PC-9 (cell line): ENCODE measurements around the gene PER2.

ENCODE experiments used
- EZH2 ChIP-seq: fragments of 200-600 bp; sonication (generic); IDR thresholded peaks from 2 replicates; pipeline ENCODE4 v1.8.0; 2017; ENCODE audit warnings: antibody characterized with exemption, low read depth
- TF ChIP-seq, protein P1 (sequence below): fragments of 200-600 bp; sonication (generic); conservative IDR thresholded peaks from 2 replicates; pipeline ENCODE4 v1.6.1; 2017; ENCODE audit warnings: mixed run types, antibody characterized with exemption, mild to moderate bottlenecking, moderate library complexity

DNA sequence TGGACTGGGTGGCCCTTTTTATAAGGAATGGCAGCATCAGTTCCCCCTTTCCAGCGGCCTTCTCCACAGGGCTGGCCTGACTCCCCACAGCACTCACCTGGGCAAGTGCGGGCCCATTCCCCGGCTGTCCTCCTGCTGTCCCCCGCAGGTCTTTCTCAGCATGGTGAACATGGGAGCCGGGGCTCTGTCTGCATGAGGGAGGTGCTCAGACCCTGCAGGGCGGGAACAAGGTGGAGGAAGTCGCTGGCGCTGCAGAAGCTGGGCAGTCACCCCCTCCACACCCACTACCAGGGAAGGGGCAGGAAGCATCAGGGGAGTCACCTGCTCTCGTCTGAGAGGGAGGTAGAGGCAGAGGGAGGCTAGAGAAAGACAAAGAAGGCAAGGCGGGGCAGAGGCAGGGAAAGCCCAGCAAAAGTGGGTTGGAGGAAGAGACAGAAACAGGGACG is 60.8 kb downstream of the PER2 start:
- TF ChIP-seq EZH2, result no peak
- TF ChIP-seq, protein P1, sequence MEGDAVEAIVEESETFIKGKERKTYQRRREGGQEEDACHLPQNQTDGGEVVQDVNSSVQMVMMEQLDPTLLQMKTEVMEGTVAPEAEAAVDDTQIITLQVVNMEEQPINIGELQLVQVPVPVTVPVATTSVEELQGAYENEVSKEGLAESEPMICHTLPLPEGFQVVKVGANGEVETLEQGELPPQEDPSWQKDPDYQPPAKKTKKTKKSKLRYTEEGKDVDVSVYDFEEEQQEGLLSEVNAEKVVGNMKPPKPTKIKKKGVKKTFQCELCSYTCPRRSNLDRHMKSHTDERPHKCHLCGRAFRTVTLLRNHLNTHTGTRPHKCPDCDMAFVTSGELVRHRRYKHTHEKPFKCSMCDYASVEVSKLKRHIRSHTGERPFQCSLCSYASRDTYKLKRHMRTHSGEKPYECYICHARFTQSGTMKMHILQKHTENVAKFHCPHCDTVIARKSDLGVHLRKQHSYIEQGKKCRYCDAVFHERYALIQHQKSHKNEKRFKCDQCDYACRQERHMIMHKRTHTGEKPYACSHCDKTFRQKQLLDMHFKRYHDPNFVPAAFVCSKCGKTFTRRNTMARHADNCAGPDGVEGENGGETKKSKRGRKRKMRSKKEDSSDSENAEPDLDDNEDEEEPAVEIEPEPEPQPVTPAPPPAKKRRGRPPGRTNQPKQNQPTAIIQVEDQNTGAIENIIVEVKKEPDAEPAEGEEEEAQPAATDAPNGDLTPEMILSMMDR, result no peak
